K562 (cell line): Measurements from ENCODE around the gene GSTA3. TPM values are rescaled to one million over a fixed set of nuclear protein-coding genes. Genes with fewer than 3 reads are reported as not detected.
"Not testable (repeated sequence)": the region's sequence is repeated elsewhere in the genome, so short reads cannot be mapped to it uniquely, and the experiment has no call there.

Experiments used
- ATAC-seq: fragments of 200-7000 bp; cut with Tn5 transposase; 3 replicates; pipeline ENCODE4 v1.9.1; 2020; ENCODE audit warnings: moderate library complexity
- BruUV-seq: library from RNA; stranded (reverse); fragments of 400-500 nt; replicated peaks from 2 replicates; lab custom pipeline; 2021; lab: Mats Ljungman, UMichigan
- CTCF ChIA-PET: fragments of 300-600 bp; formaldehyde crosslinking; extraction: SDS; loops from one replicate; lab custom pipeline; 2021; ENCODE audit warnings: low intra/inter-chr PET ratio; lab: Yijun Ruan, JAX
- POLR2A ChIA-PET: fragments of 300-600, 350-650 bp; sonication (Branson Sonifier 250); formaldehyde crosslinking; extraction: SDS; loops from one replicate; lab custom pipeline; 2021; ENCODE audit warnings: antibody characterized with exemption, inconsistent platforms; lab: Yijun Ruan, JAX
- DNase-seq, 4 experiments: peaks; one replicate each; pipeline versions ENCODE4 v3.0.0 to v3.0.0-alpha.2; 2011 to 2018; ENCODE audit warnings: low spot score in 3 of 4, mixed read lengths in 3 of 4; ENCODE audit errors: extremely low read depth in 1 of 4
- FAIRE-seq: peaks from 2 replicates; lab custom pipeline; 2011; peaks lifted over from hg19 to GRCh38; lab: Jason Lieb, UNC
- H2AFZ ChIP-seq: 2 replicates; pipeline ENCODE4 v1.6.0; 2011; ENCODE audit warnings: low read depth, low read length, control low read depth, inconsistent platforms
- H3K27ac ChIP-seq: fragments of 200-600 bp; 3 replicates; pipeline ENCODE4 v1.8.0; 2011; ENCODE audit warnings: low read depth, mild to moderate bottlenecking, control low read depth, inconsistent platforms, low read length, moderate library complexity, mixed read lengths; ENCODE audit errors: extremely low read depth
- H3K27me3 ChIP-seq, 2 experiments: fragments of 300-600 bp in 1 of 2; 2 replicates in 1 of 2; 3 replicates in 1 of 2; pipeline versions ENCODE4 v1.6.0 to v1.8.0; 2011; ENCODE audit warnings: inconsistent platforms in 2 of 2, low read length in 2 of 2, mild to moderate bottlenecking in 1 of 2, mixed read lengths in 1 of 2, moderate library complexity in 1 of 2; ENCODE audit not compliant: control insufficient read depth in 2 of 2, insufficient read depth in 2 of 2
- H3K36me3 ChIP-seq: fragments of 300-600 bp; 3 replicates; pipeline ENCODE4 v1.8.0; 2011; ENCODE audit warnings: mild to moderate bottlenecking, low read length, inconsistent platforms; ENCODE audit not compliant: control insufficient read depth, insufficient read depth
- H3K4me1 ChIP-seq, 2 experiments: fragments of 200-600 bp in 1 of 2; replicated peaks in 1 of 2; 2 replicates in 1 of 2; 3 replicates in 1 of 2; pipeline versions ENCODE4 v1.5.1 to v1.8.0; 2011; ENCODE audit warnings: inconsistent platforms in 2 of 2, low read length in 2 of 2, mild to moderate bottlenecking in 1 of 2, mixed read lengths in 1 of 2, moderate library complexity in 1 of 2; ENCODE audit not compliant: control insufficient read depth in 2 of 2, insufficient read depth in 2 of 2
- H3K4me2 ChIP-seq: 2 replicates; pipeline ENCODE4 v1.6.1; 2011; ENCODE audit warnings: low read length, control low read depth, inconsistent platforms, mixed read lengths; ENCODE audit not compliant: insufficient read depth
- H3K4me3 ChIP-seq: fragments of 200-600 bp; sonication (generic), shearing (Covaris generic); 2 replicates; pipeline ENCODE4 v1.5.1; 2016; ENCODE audit warnings: control low read depth, inconsistent platforms
- H3K79me2 ChIP-seq: fragments of 200-600 bp; 3 replicates; pipeline ENCODE4 v1.8.0; 2011; ENCODE audit warnings: low read length, inconsistent platforms; ENCODE audit not compliant: control insufficient read depth, insufficient read depth
- H3K9ac ChIP-seq, 2 experiments: 2 replicates each; pipeline versions ENCODE4 v1.6.0 to v1.6.1; 2011; ENCODE audit warnings: low read depth in 2 of 2, low read length in 2 of 2, control low read depth in 1 of 2, inconsistent platforms in 1 of 2, mild to moderate bottlenecking in 1 of 2, mixed read lengths in 1 of 2; ENCODE audit not compliant: insufficient read depth in 1 of 2
- H3K9me1 ChIP-seq: one replicate; pipeline ENCODE4 v1.6.0; 2011; ENCODE audit warnings: inconsistent platforms, mild to moderate bottlenecking, low read length, moderate library complexity; ENCODE audit not compliant: control insufficient read depth, insufficient read depth
- H3K9me3 ChIP-seq: replicated peaks from 2 replicates; pipeline ENCODE4 v1.5.1; 2011; ENCODE audit warnings: low read depth, low read length, inconsistent platforms; ENCODE audit not compliant: control insufficient read depth, insufficient read depth
- H4K20me1 ChIP-seq: replicated peaks from 2 replicates; pipeline ENCODE4 v1.6.1; 2011; ENCODE audit warnings: low read length, inconsistent platforms, mixed read lengths; ENCODE audit not compliant: control insufficient read depth, insufficient read depth
- WGBS: fragments of 100-300 bp; shearing (Covaris generic); methylation state at CpG from one replicate; pipeline ENCODE4 v1.1.6; 2016; ENCODE audit warnings: low coverage, mixed read lengths; ENCODE audit not compliant: insufficient coverage; ENCODE audit errors: missing lambda C conversion rate; 5-methylcytosine and 5-hydroxymethylcytosine counted together
- in situ Hi-C: fragments of 300-500 bp; cut with MboI; formaldehyde crosslinking; loops from 4 replicates; pipeline ENCODE4 v1.15.0; 2018; ENCODE audit warnings: inconsistent platforms, mixed read lengths
- intact Hi-C: fragments of 100-400 bp; cut with micrococcal nuclease; formaldehyde crosslinking; loops from 2 replicates; pipeline ENCODE4 v1.14.2; 2022
- polyA plus RNA-seq, 8 experiments: library from polyadenylated mRNA; depleted of rRNA in 4 of 8; stranded (reverse) in 5 of 8; unstranded in 3 of 8; fragments of >200 nt; fragmentation: Nextera tagmentation in 2 of 8; fragmentation: Illumina TruSeq in 1 of 8; extraction: Ambion mirVana in 2 of 8; extraction: Trizol in 1 of 8; gene quantifications; 2 replicates each; pipeline versions ENCODE4 v1.2.1 to v1.2.3, GENCODE V29; 2011 to 2014; ENCODE audit warnings: inconsistent platforms in 1 of 8, missing spikeins in 1 of 8
- total RNA-seq, 7 experiments: library from RNA; depleted of rRNA in 6 of 7; stranded (reverse); fragments of >200 nt in 6 of 7; fragmentation: Illumina TruSeq in 2 of 7; extraction: Trizol in 2 of 7; gene quantifications; 2 replicates each; pipeline versions ENCODE4 v1.2.1 to v1.2.3, GENCODE V29; 2011 to 2021; ENCODE audit warnings: low replicate concordance in 1 of 7

GSTA3 gene
- total and polyA plus RNA-seq, 9 of the 15 experiments (the other 6 are each of a cell fraction or from before 2014, with no cell fraction given): not detected

GRCh38 chr6:52870335-52871091, 39.0 kb downstream of the GSTA3 start:
- H3K79me2 ChIP-seq, intact Hi-C loops, H3K9me1 ChIP-seq, H4K20me1 ChIP-seq, H3K9ac ChIP-seq, CTCF ChIA-PET, H3K36me3 ChIP-seq, ATAC-seq, H3K4me2 ChIP-seq, POLR2A ChIA-PET, FAIRE-seq, in situ Hi-C loops, BruUV-seq, H3K27ac ChIP-seq, DNase-seq, H3K9me3 ChIP-seq, H3K4me3 ChIP-seq, H2AFZ ChIP-seq, H3K4me1 ChIP-seq: not testable (repeated sequence)
- peaks cover 4 to 16% of the 10 kb centered on the region in 2 experiments; a peak in 2 of 5 replicates for H3K27me3 ChIP-seq
- 7% methylated on average over 3 of the region's 3 CpGs for WGBS

DNA sequence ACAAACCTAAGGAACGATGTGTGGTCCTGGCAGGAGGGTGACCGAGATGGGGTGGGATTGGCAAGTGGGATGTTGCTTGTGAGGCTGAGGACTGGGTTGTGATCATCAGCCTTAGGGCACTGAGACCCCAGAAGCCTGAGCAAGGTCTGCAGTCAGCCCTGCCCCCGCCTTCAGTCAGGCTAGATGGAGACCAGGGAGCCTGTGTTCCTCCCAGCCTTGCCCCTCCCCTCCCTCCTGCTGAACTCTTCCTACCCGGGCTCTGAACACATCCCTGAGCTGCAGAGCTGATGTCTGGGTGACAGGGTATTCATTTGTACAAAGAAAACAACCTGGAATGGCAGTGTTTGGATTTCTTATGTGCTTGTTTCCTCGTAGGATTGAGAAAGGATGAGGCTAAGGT, 40.6 kb downstream of the GSTA3 start:
- BruUV-seq, POLR2A ChIA-PET, ATAC-seq, H3K4me2 ChIP-seq, H4K20me1 ChIP-seq, FAIRE-seq, DNase-seq, H3K27ac ChIP-seq, H3K36me3 ChIP-seq, H3K9me1 ChIP-seq, CTCF ChIA-PET, H3K4me1 ChIP-seq, H3K9me3 ChIP-seq, H3K79me2 ChIP-seq, H3K4me3 ChIP-seq, H3K9ac ChIP-seq, in situ Hi-C loops, H2AFZ ChIP-seq, intact Hi-C loops: not testable (repeated sequence)
- peaks cover 4 to 11% of the 10 kb centered on the region in 2 experiments; a peak in 2 of 5 replicates for H3K27me3 ChIP-seq
- WGBS: 2% methylated on average over 5 of the region's 5 CpGs
